Endothelial cell of umbilical vein (primary cell): Measurements from ENCODE around the gene TAOK1. TPM values are rescaled to one million over a fixed set of nuclear protein-coding genes. Genes with fewer than 3 reads are reported as not detected.

ENCODE experiments used
- BruUV-seq: library from RNA; stranded (reverse); fragments of 400-500 nt; replicated peaks from 2 replicates; lab custom pipeline; 2021; lab: Mats Ljungman, UMichigan
- CTCF ChIA-PET: fragments of 300-600, 350-600 bp; sonication (Branson Sonifier 250); formaldehyde crosslinking; loops from one replicate; lab custom pipeline; 2021; ENCODE audit warnings: antibody characterized with exemption, inconsistent platforms; lab: Charles Lee
- POLR2A ChIA-PET: fragments of 300-600, 350-600 bp; sonication (Branson Sonifier 250); formaldehyde crosslinking; loops from one replicate; lab custom pipeline; 2021; ENCODE audit warnings: antibody characterized with exemption, inconsistent platforms; lab: Charles Lee
- DNase-seq: peaks from one replicate; pipeline ENCODE4 v3.0.0-alpha.2; 2011; ENCODE audit warnings: low read depth, low spot score
- FAIRE-seq: peaks from 2 replicates; lab custom pipeline; 2011; peaks lifted over from hg19 to GRCh38; lab: Jason Lieb, UNC
- H2AFZ ChIP-seq: 2 replicates; pipeline ENCODE4 v1.6.0; 2012; ENCODE audit warnings: low read depth, low read length, control low read depth, inconsistent platforms
- H3K27ac ChIP-seq: 2 replicates; pipeline ENCODE4 v1.5.1; 2011; ENCODE audit warnings: low read depth, mild to moderate bottlenecking, control low read depth, low read length, moderate library complexity; ENCODE audit not compliant: insufficient read depth
- H3K27me3 ChIP-seq, 2 experiments: 2 replicates each; pipeline versions ENCODE4 v1.6.0 to v1.6.1; 2011; ENCODE audit warnings: low read length in 2 of 2, mixed read lengths in 1 of 2; ENCODE audit not compliant: control insufficient read depth in 2 of 2, insufficient read depth in 2 of 2
- H3K36me3 ChIP-seq, 2 experiments: 2 replicates in 1 of 2; 3 replicates in 1 of 2; pipeline ENCODE4 v1.5.1; 2011; ENCODE audit warnings: low read length in 2 of 2, mild to moderate bottlenecking in 1 of 2, moderate library complexity in 1 of 2; ENCODE audit not compliant: control insufficient read depth in 2 of 2, insufficient read depth in 2 of 2; ENCODE audit errors: extremely low read depth in 1 of 2
- H3K4me1 ChIP-seq: 3 replicates; pipeline ENCODE4 v1.5.1; 2011; ENCODE audit warnings: mild to moderate bottlenecking, low read length; ENCODE audit not compliant: control insufficient read depth, insufficient read depth; ENCODE audit errors: extremely low read depth
- H3K4me2 ChIP-seq: 2 replicates; pipeline ENCODE4 v1.6.1; 2011; ENCODE audit warnings: low read length, control low read depth, mixed read lengths; ENCODE audit not compliant: insufficient read depth
- H3K4me3 ChIP-seq, 3 experiments: fragments of 200-600 bp in 1 of 3; sonication (generic), shearing (Covaris generic) in 1 of 3; replicated peaks in 1 of 3; 2 replicates each; pipeline ENCODE4 v1.5.1; 2011 to 2016; ENCODE audit warnings: control low read depth in 3 of 3, low read length in 3 of 3, mild to moderate bottlenecking in 2 of 3, inconsistent platforms in 1 of 3, low read depth in 1 of 3, moderate library complexity in 1 of 3; ENCODE audit not compliant: insufficient read depth in 1 of 3
- H3K79me2 ChIP-seq: 2 replicates; pipeline ENCODE4 v1.6.0; 2012; ENCODE audit warnings: low read length, inconsistent platforms; ENCODE audit not compliant: control insufficient read depth, insufficient read depth
- H3K9ac ChIP-seq: replicated peaks from 2 replicates; pipeline ENCODE3; 2011; ENCODE audit warnings: low read length, control low read depth; ENCODE audit not compliant: insufficient read depth; ENCODE audit errors: extremely low read depth
- H3K9me1 ChIP-seq: replicated peaks from 3 replicates; pipeline ENCODE4 v1.6.0; 2011; ENCODE audit warnings: mild to moderate bottlenecking, low read length; ENCODE audit not compliant: control insufficient read depth, insufficient read depth; ENCODE audit errors: extremely low read depth
- H3K9me3 ChIP-seq: replicated peaks from 2 replicates; pipeline ENCODE4 v1.5.1; 2012; ENCODE audit warnings: low read length, inconsistent platforms; ENCODE audit not compliant: control insufficient read depth, insufficient read depth
- H4K20me1 ChIP-seq: replicated peaks from 2 replicates; pipeline ENCODE3; 2011; ENCODE audit warnings: mild to moderate bottlenecking, low read length; ENCODE audit not compliant: control insufficient read depth, insufficient read depth; ENCODE audit errors: extremely low read depth
- EZH2 ChIP-seq: IDR thresholded peaks from 2 replicates; pipeline ENCODE4 v1.6.1; 2012; ENCODE audit warnings: borderline replicate concordance, low read depth, mild to moderate bottlenecking, moderate library complexity, low read length, inconsistent platforms; ENCODE audit not compliant: severe bottlenecking
- FOS ChIP-seq: IDR thresholded peaks from 2 replicates; pipeline ENCODE4 v1.6.1; 2011; ENCODE audit warnings: mild to moderate bottlenecking, low read length, moderate library complexity, borderline replicate concordance; ENCODE audit not compliant: insufficient read depth
- GATA2 ChIP-seq: IDR thresholded peaks from 2 replicates; pipeline ENCODE4 v1.7.0; 2011; ENCODE audit warnings: low read depth, mild to moderate bottlenecking, moderate library complexity, mixed read lengths, low read length; ENCODE audit not compliant: insufficient read length, insufficient read depth
- JUN ChIP-seq: IDR thresholded peaks from 2 replicates; pipeline ENCODE4 v1.6.1; 2011; ENCODE audit warnings: borderline replicate concordance, low read depth; ENCODE audit not compliant: insufficient read length, insufficient read depth
- MAX ChIP-seq: IDR thresholded peaks from 2 replicates; pipeline ENCODE4 v1.6.1; 2011; ENCODE audit not compliant: insufficient read depth, insufficient read length
- MYC ChIP-seq: IDR thresholded peaks from one replicate; pipeline ENCODE4 v1.6.1; 2011; ENCODE audit warnings: mild to moderate bottlenecking, low read depth, low read length
- POLR2A ChIP-seq: IDR thresholded peaks from 2 replicates; pipeline ENCODE4 v1.6.1; 2012; ENCODE audit warnings: low read depth, mild to moderate bottlenecking, control low read depth, low read length
- POLR2AphosphoS5 ChIP-seq: IDR thresholded peaks from 2 replicates; pipeline ENCODE4 v1.6.1; 2012; ENCODE audit warnings: low read depth, mild to moderate bottlenecking, control low read depth, low read length, moderate library complexity; ENCODE audit not compliant: insufficient read depth
- dilution Hi-C: fragments of 300-500 bp; cut with MboI; formaldehyde crosslinking; loops from one replicate; pipeline ENCODE4 v1.15.0; 2019; ENCODE audit warnings: low sequenced_read_pairs; ENCODE audit not compliant: extremely low pct_ligation_motif_present
- intact Hi-C: fragments of 100-400 bp; cut with micrococcal nuclease; formaldehyde crosslinking; loops from one replicate; pipeline ENCODE4 v1.10.0; 2022
- polyA plus RNA-seq, 4 experiments: library from polyadenylated mRNA; depleted of rRNA in 3 of 4; stranded (reverse) in 3 of 4; unstranded in 1 of 4; fragments of >200 nt; gene quantifications; 2 replicates each; pipeline versions ENCODE4 v1.2.1 to v1.2.3, GENCODE V29; 2011 to 2012; ENCODE audit warnings: missing spikeins in 1 of 4
- total RNA-seq: library from RNA; stranded (reverse); gene quantifications from 2 replicates; pipeline ENCODE4 v1.2.3, GENCODE V29; 2021
- TF ChIP-seq, protein P1 (sequence below), 2 donors: IDR thresholded peaks; 1 replicate in 1 of 2; 2 replicates in 1 of 2; pipeline ENCODE4 v1.5.1; 2011; ENCODE audit warnings: low read length in 2 of 2, mild to moderate bottlenecking in 2 of 2, moderate library complexity in 2 of 2, control low read depth in 1 of 2, inconsistent platforms in 1 of 2, low read depth in 1 of 2; ENCODE audit not compliant: insufficient read depth in 1 of 2; ENCODE audit errors: extremely low read depth in 1 of 2

Gene TAOK1
- total and polyA plus RNA-seq, 2 donors (not counting 3 experiments of a cell fraction or from before 2014, with no cell fraction given), result 11.0 to 82.2 TPM

DNA sequence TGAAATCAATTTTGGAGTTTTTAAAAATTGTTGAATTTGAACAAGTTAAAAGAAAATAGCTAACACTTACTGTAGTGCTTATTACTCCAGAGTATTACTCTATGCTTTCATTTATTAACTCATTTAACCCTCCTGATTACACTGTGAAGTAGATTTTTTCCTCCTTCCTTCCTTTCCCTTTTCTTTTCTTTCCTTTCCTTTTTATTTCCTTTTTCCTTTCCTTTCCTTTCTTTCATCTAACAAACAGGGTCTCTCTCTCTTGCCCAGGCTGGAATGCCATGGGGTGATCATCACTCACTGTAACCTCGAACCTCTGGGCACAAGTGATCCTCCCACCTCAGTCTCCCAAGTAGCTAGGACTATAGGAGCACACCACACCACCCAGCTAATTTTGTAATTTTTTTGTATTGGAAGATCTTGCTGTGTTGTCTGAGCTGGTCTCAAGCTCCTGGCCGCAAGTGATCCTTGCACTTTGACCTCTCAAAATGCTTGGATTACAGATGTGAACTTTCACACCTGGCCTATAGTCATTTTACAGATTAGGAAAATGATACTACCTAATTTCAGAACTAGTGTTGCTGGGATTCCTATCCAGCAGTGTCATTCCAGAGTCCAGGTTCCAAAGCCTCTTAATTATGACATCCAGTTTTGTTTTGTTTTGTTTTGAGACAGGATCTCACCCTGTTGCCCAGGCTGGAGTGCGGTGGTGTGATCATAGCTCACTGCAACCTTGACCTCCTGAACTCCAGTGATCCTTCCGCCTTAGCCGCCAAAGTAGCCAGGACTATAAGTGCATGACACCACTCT is 59.9 kb downstream of the TAOK1 start:
- no peak overlapping the region for H3K4me2 ChIP-seq
- no peaks in the 10 kb centered on the region for H3K9me3 ChIP-seq
- no peak overlapping the region for H3K9ac ChIP-seq
- peaks cover 10% of the 10 kb centered on the region for H4K20me1 ChIP-seq
- CTCF ChIA-PET, result interaction anchor here (1.2 to 1.5 kb wide), 2 partner anchors 67 to 159 kb away, joined by 3 read pairs; no protein-coding TSS in a partner anchor
- H3K4me3 ChIP-seq, result no peak overlapping the region
- H3K36me3 ChIP-seq, result peaks cover 3 to 5% of the 10 kb centered on the region in 2 experiments
- H3K4me1 ChIP-seq, result peaks cover 12% of the 10 kb centered on the region
- DNase-seq, result no peak
- POLR2A ChIA-PET, result no interaction called here
- no TSS peak for BruUV-seq
- H3K27ac ChIP-seq, result no peak overlapping the region
- H3K27me3 ChIP-seq, result no peaks in the 10 kb centered on the region
- H3K9me1 ChIP-seq, result no peaks in the 10 kb centered on the region
- FAIRE-seq, result no peak
- dilution Hi-C loops, result no loop called here
- intact Hi-C loops, result no loop called here
- H3K79me2 ChIP-seq, result peaks cover 75% of the 10 kb centered on the region
- H2AFZ ChIP-seq, result no peak overlapping the region
- TF ChIP-seq, protein P1, sequence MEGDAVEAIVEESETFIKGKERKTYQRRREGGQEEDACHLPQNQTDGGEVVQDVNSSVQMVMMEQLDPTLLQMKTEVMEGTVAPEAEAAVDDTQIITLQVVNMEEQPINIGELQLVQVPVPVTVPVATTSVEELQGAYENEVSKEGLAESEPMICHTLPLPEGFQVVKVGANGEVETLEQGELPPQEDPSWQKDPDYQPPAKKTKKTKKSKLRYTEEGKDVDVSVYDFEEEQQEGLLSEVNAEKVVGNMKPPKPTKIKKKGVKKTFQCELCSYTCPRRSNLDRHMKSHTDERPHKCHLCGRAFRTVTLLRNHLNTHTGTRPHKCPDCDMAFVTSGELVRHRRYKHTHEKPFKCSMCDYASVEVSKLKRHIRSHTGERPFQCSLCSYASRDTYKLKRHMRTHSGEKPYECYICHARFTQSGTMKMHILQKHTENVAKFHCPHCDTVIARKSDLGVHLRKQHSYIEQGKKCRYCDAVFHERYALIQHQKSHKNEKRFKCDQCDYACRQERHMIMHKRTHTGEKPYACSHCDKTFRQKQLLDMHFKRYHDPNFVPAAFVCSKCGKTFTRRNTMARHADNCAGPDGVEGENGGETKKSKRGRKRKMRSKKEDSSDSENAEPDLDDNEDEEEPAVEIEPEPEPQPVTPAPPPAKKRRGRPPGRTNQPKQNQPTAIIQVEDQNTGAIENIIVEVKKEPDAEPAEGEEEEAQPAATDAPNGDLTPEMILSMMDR (IDR thresholded peaks at IDR 0.05; ENCODE audit: extremely low read depth in 1 of 2, insufficient read depth in 1 of 2, low read depth in 1 of 2, low read length in 2 of 2), result no peak
- no peak for TF ChIP-seq FOS
- no peak for TF ChIP-seq MAX
- TF ChIP-seq POLR2A, result no peak
- no peak for TF ChIP-seq EZH2
- no peak for TF ChIP-seq JUN
- TF ChIP-seq GATA2, result no peak
- no peak for TF ChIP-seq MYC
- no peak for TF ChIP-seq POLR2AphosphoS5
